ENCODE measurements around the gene RAB44.
A peak's percentile ranks its signal among the peaks of the same experiment; 100 is the strongest.

Gene RAB44

DNA sequence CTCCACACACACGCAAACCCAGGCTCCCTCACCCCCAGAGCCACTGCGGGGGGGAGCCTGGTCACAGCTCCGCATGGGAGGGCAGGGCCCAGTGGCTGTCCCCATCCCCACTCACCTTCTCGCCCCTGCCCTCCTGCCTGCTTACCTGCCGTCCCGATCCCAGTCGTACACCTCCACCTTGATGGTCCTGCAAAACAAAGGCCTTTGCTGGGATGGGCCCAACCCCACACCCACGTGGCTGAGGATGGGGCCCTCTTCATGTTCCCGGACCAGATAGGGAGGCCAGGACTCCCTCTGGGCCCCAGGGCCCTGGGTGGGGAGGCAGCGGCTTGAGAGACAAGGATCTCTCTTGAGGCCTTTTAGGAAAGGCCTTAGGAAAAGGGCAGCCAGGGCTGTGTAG lies 67.6 kb downstream of the RAB44 start:
- TF ChIP-seq, protein P1, sequence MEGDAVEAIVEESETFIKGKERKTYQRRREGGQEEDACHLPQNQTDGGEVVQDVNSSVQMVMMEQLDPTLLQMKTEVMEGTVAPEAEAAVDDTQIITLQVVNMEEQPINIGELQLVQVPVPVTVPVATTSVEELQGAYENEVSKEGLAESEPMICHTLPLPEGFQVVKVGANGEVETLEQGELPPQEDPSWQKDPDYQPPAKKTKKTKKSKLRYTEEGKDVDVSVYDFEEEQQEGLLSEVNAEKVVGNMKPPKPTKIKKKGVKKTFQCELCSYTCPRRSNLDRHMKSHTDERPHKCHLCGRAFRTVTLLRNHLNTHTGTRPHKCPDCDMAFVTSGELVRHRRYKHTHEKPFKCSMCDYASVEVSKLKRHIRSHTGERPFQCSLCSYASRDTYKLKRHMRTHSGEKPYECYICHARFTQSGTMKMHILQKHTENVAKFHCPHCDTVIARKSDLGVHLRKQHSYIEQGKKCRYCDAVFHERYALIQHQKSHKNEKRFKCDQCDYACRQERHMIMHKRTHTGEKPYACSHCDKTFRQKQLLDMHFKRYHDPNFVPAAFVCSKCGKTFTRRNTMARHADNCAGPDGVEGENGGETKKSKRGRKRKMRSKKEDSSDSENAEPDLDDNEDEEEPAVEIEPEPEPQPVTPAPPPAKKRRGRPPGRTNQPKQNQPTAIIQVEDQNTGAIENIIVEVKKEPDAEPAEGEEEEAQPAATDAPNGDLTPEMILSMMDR (IDR thresholded peaks at IDR 0.05; ENCODE audit: low read depth, low read length) = no peak
- Histone ChIP-seq H3K27me3 (ENCODE audit: insufficient read depth, low read depth, severe bottlenecking) (no peaks in the 10 kb centered on the region), H3K27ac (no peak overlapping the region), H3K9me3 (ENCODE audit: severe bottlenecking) (no peaks in the 10 kb centered on the region), H3K4me3 (ENCODE audit: low read depth, low read length) (no peak overlapping the region), H3K36me3 (no peaks in the 10 kb centered on the region)
- no peak for DNase-seq

DNA sequence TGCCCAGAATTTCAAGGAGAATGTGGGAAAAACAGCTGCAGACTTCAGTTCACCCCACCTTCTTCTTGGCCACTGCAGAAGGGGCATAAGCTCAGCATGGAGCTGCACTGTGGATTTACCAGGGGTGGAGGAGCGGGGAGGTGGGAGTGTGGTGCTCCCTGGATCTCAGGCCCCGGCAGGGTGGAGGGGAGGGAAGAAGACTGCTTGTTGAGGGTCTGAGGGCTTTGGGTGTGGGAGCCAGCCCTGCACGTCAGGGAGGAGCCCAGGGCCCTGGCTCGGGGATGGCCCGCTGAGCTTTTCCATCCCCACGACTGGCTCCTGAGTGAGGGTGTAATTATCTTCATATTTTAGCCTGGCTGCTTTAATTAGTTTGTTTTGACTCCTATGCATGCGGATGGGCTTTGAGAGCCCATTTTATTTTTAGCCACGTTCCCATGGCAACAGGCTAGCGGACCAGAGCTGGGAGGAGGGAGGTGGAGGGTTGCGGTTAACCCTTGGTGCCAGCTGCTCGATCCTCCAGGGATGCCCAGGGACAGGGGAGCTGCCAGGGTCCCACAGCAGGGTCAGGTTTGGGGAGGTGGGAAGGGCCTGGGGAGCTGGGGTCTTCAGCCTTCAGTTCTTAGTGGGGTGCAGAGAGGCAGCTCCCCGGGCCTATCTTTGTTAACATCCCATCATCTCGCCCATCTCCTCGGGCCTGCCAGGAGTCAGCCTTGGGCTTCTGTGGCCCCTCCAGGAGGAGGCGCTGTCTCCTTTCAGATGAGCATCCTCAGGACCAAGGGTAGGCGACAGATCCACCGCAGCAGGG lies 68.2 kb downstream of the RAB44 start:
- TF ChIP-seq, protein P1 (IDR thresholded peaks at IDR 0.05; ENCODE audit: low read depth, low read length) = peak; percentile 99
- Histone ChIP-seq H3K27me3 (ENCODE audit: insufficient read depth, low read depth, severe bottlenecking) (no peaks in the 10 kb centered on the region), H3K36me3 (no peaks in the 10 kb centered on the region), H3K27ac (no peak overlapping the region), H3K4me3 (ENCODE audit: low read depth, low read length) (no peak overlapping the region), H3K9me3 (ENCODE audit: severe bottlenecking) (no peaks in the 10 kb centered on the region)
- DNase-seq = peak; percentile 95

DNA sequence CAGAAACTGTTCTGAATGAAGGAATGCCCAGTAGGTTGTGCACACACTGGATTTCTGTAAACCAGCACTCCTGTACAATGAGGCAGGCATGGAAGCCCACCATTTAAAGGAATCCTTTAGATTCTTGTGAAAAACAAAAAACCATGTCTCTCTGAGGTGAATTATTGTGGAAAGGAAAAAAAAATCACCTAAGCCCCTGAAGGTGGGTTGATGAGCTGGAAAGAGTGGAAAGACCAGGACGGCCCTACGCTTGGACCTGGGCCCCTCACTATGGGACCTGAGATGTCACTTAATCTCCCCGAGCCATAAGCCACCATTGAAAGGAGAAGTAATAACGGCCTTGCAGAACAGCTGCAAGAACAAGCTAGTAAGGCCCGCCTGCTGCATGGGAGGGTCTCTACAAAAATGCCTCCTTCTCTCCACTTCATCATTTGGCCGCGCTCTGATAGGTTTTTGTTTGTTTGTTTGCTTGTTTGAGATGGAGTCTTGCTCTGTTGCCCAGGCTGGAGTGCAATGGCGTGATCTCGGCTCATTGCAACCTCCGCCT lies 68.8 kb downstream of the RAB44 start:
- Histone ChIP-seq H3K4me3 (ENCODE audit: low read depth, low read length) (no peak overlapping the region), H3K27me3 (ENCODE audit: insufficient read depth, low read depth, severe bottlenecking) (no peaks in the 10 kb centered on the region), H3K9me3 (ENCODE audit: severe bottlenecking) (no peaks in the 10 kb centered on the region), H3K27ac (no peak overlapping the region), H3K36me3 (no peaks in the 10 kb centered on the region)
- DNase-seq = no peak
- TF ChIP-seq, protein P1 (IDR thresholded peaks at IDR 0.05; ENCODE audit: low read depth, low read length) = no peak

DNA sequence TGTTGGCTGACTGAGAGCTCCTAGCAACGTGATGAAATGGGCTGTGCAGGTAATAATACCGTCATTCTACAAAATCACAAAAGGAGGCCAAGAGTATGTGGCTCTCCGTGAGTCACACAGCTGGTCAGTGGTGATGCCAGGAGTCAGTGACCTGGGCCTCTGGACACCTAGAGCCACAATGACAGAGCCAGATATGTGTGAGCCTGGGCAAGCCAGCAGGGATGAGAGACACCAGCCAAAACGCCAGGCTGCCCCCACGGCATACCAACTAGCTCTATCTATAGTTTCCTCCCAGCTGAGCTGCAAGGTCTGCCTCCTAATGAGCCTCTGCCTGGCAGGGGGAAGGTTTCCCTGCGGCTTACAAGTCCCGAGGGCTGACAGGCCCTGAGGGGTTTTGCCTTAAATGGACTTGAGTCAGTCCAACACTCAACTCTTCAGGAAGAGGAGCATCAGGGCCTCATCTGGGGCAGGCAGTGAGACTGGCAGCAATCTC lies 71.6 kb downstream of the RAB44 start:
- H3K27me3 ChIP-seq (ENCODE audit: insufficient read depth, low read depth, severe bottlenecking) = no peaks in the 10 kb centered on the region
- DNase-seq = no peak
- H3K9me3 ChIP-seq (ENCODE audit: severe bottlenecking) = no peaks in the 10 kb centered on the region
- TF ChIP-seq, protein P1 (IDR thresholded peaks at IDR 0.05; ENCODE audit: low read depth, low read length) = no peak
- no peaks in the 10 kb centered on the region for H3K36me3 ChIP-seq
- no peak overlapping the region for H3K4me3 ChIP-seq (ENCODE audit: low read depth, low read length)
- H3K27ac ChIP-seq = no peak overlapping the region

DNA sequence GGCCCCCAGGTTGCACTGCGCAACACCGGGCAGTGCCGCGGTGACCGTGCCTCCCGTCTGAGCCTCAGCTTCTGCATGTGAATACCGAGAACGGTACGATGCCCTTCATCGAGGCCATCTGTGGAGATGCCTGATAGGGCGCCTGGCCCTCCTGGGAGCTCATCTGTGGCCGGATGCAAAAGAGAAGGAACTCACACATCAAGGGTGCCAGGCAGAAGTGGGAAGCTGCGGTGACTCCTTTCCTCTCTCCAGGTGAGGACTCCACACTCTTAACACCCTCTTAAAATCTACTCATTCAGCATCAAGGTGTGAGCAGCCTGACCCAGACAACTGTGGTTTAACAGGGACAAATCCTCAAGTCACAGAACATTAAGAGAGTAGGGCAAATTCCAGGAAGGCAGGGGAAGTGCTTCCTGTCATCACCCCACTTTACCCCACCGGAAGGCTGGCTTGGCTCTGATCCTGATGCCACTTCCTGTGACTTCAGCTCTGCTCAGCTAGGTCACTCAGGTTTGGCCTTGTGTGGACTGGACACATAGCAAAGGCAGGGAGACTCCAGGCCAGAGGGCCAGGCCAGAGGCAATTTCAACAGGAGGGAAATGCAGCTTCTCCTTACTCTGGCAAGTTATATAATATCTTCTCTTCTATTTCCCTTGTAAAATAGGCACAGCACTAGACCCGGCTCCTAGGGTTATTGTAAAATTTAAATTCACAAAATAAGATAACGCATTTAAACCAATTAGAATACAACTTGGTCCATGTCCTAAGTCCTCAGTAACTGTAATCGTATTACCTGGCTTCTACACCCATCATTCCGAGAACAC lies 72.3 kb downstream of the RAB44 start:
- no peaks in the 10 kb centered on the region for H3K9me3 ChIP-seq (ENCODE audit: severe bottlenecking)
- H3K27me3 ChIP-seq (ENCODE audit: insufficient read depth, low read depth, severe bottlenecking) = no peaks in the 10 kb centered on the region
- H3K4me3 ChIP-seq (ENCODE audit: low read depth, low read length) = no peak overlapping the region
- no peak overlapping the region for H3K27ac ChIP-seq
- H3K36me3 ChIP-seq = no peaks in the 10 kb centered on the region
- TF ChIP-seq, protein P1 (IDR thresholded peaks at IDR 0.05; ENCODE audit: low read depth, low read length) = no peak
- no peak for DNase-seq

Data from WERI-Rb-1 (cell line).